HepG2 (cell line): ENCODE results near the gene GARIN5A. TPM values are rescaled to one million over a fixed set of nuclear protein-coding genes. Genes with fewer than 3 reads are reported as not detected.

ENCODE experiments used
- CENPX ChIP-seq: sonication (generic); formaldehyde crosslinking; IDR thresholded peaks from 2 replicates; pipeline ENCODE4 v1.9.0; 2021; ENCODE audit warnings: mild to moderate bottlenecking, missing genetic modification reagents, moderate library complexity
- DR1 ChIP-seq: sonication (generic); formaldehyde crosslinking; IDR thresholded peaks from 2 replicates; pipeline ENCODE4 v1.8.0; 2021; ENCODE audit warnings: mild to moderate bottlenecking, missing genetic modification reagents, inconsistent platforms
- JUN ChIP-seq: sonication (generic); formaldehyde crosslinking; IDR thresholded peaks from 2 replicates; pipeline ENCODE4 v1.4.0; 2020; ENCODE audit warnings: mild to moderate bottlenecking, missing genetic modification reagents
- MAFK ChIP-seq, 2 experiments: IDR thresholded peaks in 1 of 2; conservative IDR thresholded peaks in 1 of 2; 2 replicates each; pipeline ENCODE4 v1.6.1; 2011; ENCODE audit warnings: improper control_type of control experiment in 2 of 2, low read length in 2 of 2
- RFX1 ChIP-seq: fragments of 450-650 bp; IDR thresholded peaks from 2 replicates; pipeline ENCODE4 v1.6.1; 2017
- SP140L ChIP-seq: sonication (generic); formaldehyde crosslinking; IDR thresholded peaks from 2 replicates; pipeline ENCODE4 v1.4.0; 2020; ENCODE audit warnings: missing genetic modification reagents, borderline replicate concordance
- ZHX2 ChIP-seq, 2 experiments: sonication (generic) in 1 of 2; formaldehyde crosslinking in 1 of 2; IDR thresholded peaks; 2 replicates each; pipeline versions ENCODE4 v1.6.1 to v1.9.0; 2014 to 2022; ENCODE audit warnings: antibody characterized with exemption in 1 of 2, borderline replicate concordance in 1 of 2, inconsistent platforms in 1 of 2, low read depth in 1 of 2, missing genetic modification reagents in 1 of 2
- ZNF33A ChIP-seq: sonication (generic); formaldehyde crosslinking; IDR thresholded peaks from 2 replicates; pipeline ENCODE4 v1.5.1; 2020; ENCODE audit warnings: missing genetic modification reagents, mild to moderate bottlenecking, moderate library complexity, borderline replicate concordance
- ZNF879 ChIP-seq: sonication (generic); formaldehyde crosslinking; IDR thresholded peaks from 2 replicates; pipeline ENCODE4 v1.8.1; 2023; ENCODE audit warnings: missing genetic modification reagents
- polyA plus RNA-seq, 8 experiments: library from polyadenylated mRNA; depleted of rRNA in 3 of 8; stranded (reverse) in 7 of 8; unstranded in 1 of 8; fragments of >200 nt; fragmentation: Illumina TruSeq in 4 of 8; extraction: Trizol in 4 of 8; gene quantifications; 2 replicates each; pipeline versions ENCODE4 v1.2.1 to v1.2.3, GENCODE V29; 2011 to 2016; ENCODE audit warnings: low read depth in 4 of 8, missing spikeins in 1 of 8, mixed read lengths in 1 of 8; ENCODE audit not compliant: insufficient read depth in 1 of 8
- total RNA-seq, 5 experiments: library from RNA; depleted of rRNA; stranded (reverse); fragments of >200 nt; fragmentation: Illumina TruSeq; extraction: Trizol; gene quantifications; 2 replicates each; pipeline ENCODE4 v1.2.3, GENCODE V29; 2016; ENCODE audit warnings: low read depth in 1 of 5
- TF ChIP-seq, protein P1 (sequence below): sonication (generic); formaldehyde crosslinking; IDR thresholded peaks from 2 replicates; pipeline ENCODE4 v1.5.0; 2020; ENCODE audit warnings: mild to moderate bottlenecking, missing genetic modification reagents, moderate library complexity

GARIN5A gene
- total and polyA plus RNA-seq, 2 of the 13 experiments (the other 11 are each of a cell fraction or from before 2014, with no cell fraction given), result not detected

DNA sequence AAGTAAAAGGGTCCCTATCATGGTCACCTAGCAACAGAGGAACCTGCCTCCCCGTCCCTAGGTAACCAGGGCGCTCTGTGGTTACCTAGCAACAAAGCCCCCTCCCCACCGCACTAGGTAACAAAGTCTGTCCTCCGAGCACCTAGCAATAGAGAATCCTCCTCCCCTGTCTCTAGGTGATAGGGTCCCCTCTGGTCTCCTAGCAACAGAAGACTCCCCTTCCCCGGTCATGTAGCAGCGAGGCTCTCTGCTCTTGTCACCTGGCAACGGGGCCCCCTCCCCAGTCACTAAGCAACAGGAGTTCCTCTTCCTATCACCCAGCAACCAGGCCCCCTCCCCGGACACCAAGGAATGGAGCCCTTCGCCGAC is 34.0 kb upstream of the GARIN5A start (continued):
- no peak for TF ChIP-seq ZHX2 (IDR thresholded peaks at IDR 0.05; ENCODE audit: low read depth)
- TF ChIP-seq ZHX2 (CRISPR knock-in tag; IDR thresholded peaks at IDR 0.05; ENCODE audit: borderline replicate concordance), result no peak
- TF ChIP-seq, protein P1, sequence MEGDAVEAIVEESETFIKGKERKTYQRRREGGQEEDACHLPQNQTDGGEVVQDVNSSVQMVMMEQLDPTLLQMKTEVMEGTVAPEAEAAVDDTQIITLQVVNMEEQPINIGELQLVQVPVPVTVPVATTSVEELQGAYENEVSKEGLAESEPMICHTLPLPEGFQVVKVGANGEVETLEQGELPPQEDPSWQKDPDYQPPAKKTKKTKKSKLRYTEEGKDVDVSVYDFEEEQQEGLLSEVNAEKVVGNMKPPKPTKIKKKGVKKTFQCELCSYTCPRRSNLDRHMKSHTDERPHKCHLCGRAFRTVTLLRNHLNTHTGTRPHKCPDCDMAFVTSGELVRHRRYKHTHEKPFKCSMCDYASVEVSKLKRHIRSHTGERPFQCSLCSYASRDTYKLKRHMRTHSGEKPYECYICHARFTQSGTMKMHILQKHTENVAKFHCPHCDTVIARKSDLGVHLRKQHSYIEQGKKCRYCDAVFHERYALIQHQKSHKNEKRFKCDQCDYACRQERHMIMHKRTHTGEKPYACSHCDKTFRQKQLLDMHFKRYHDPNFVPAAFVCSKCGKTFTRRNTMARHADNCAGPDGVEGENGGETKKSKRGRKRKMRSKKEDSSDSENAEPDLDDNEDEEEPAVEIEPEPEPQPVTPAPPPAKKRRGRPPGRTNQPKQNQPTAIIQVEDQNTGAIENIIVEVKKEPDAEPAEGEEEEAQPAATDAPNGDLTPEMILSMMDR, result no peak
- peak; percentile 75 for TF ChIP-seq RFX1
- no peak for TF ChIP-seq ZNF33A (CRISPR knock-in tag)
- TF ChIP-seq ZNF879 (CRISPR knock-in tag), result no peak
- TF ChIP-seq JUN (CRISPR knock-in tag), result no peak
- no peak for TF ChIP-seq CENPX (CRISPR knock-in tag)
- TF ChIP-seq DR1 (CRISPR knock-in tag), result no peak
- TF ChIP-seq MAFK (conservative IDR thresholded peaks at IDR 0.05 in 1 of 2, IDR thresholded peaks at IDR 0.05 in 1 of 2; ENCODE audit: low read length in 2 of 2), result no peak
- no peak for TF ChIP-seq SP140L (CRISPR knock-in tag)
